Measurements from ENCODE around the gene TNN. TPM values are rescaled to one million over a fixed set of nuclear protein-coding genes. Genes with fewer than 3 reads are reported as not detected.
"Not testable (repeated sequence)": the region's sequence is repeated elsewhere in the genome, so short reads cannot be mapped to it uniquely, and the experiment has no call there.

Gene TNN
- total RNA-seq, 1 experiment from 2014 or later, result 0.11 TPM

GRCh38 chr1:175099916-175100315, 32.3 kb downstream of the TNN start:
- no peak overlapping the region for H3K56ac ChIP-seq (ENCODE audit: insufficient read length, low read depth, low read length)
- H2BK20ac ChIP-seq (ENCODE audit: low read depth, low read length, poor library complexity, severe bottlenecking), result no peak overlapping the region
- WGBS (ENCODE audit: extremely low coverage, insufficient read length, low lambda C conversion rate), result no CpG with 5 or more reads among the region's 2 CpGs
- Mint-ChIP-seq H3K27ac (no peak overlapping the region), H3K4me3 (no peak overlapping the region), H3K4me1 (no peaks in the 10 kb centered on the region; a peak in 1 of 4 replicates), H3K27me3 (ENCODE audit: low read depth) (peaks cover 2% of the 10 kb centered on the region; the same call in 1 of the 2 replicates), H3K36me3 (ENCODE audit: insufficient read depth in 1 of 3, low read depth in 3 of 3) (peaks cover 0 to 4% (median 0%) of the 10 kb centered on the region in 3 experiments; a peak in 2 of 7 replicates), H3K9me3 (peaks cover 12 to 15% of the 10 kb centered on the region in 2 experiments; a peak in 4 of 5 replicates)
- no peak overlapping the region for H2BK12ac ChIP-seq (ENCODE audit: insufficient read length, low read depth, low read length)
- no peak overlapping the region for H2BK15ac ChIP-seq (ENCODE audit: low read depth, low read length)
- H3K4ac ChIP-seq (ENCODE audit: low read depth, low read length), result no peak overlapping the region
- H3K23ac ChIP-seq (ENCODE audit: insufficient read length, low read depth, low read length), result no peak overlapping the region
- no peaks in the 10 kb centered on the region for H3K79me2 ChIP-seq (ENCODE audit: insufficient read depth, low read length)
- no peak overlapping the region for H3K4me2 ChIP-seq (ENCODE audit: insufficient read depth, insufficient read length, low read length)
- H3K23me2 ChIP-seq (ENCODE audit: insufficient read length, low read depth, low read length, poor library complexity, severe bottlenecking), result no peaks in the 10 kb centered on the region
- H3K9me3 ChIP-seq (ENCODE audit: control insufficient read depth, low read depth, low read length), result no peaks in the 10 kb centered on the region
- H3T11ph ChIP-seq (ENCODE audit: low read length), result no peak overlapping the region
- H4K5ac ChIP-seq (ENCODE audit: insufficient read length, low read depth, low read length), result no peak overlapping the region
- H3K14ac ChIP-seq (ENCODE audit: insufficient read depth, low read length), result no peak overlapping the region
- no peak overlapping the region for H4K91ac ChIP-seq (ENCODE audit: insufficient read length, low read depth, low read length)
- no peak for TF ChIP-seq CTCF (conservative IDR thresholded peaks at IDR 0.05)
- no peaks in the 10 kb centered on the region for H3K79me1 ChIP-seq (ENCODE audit: insufficient read depth, low read depth, low read length, poor library complexity, severe bottlenecking)
- DNase-seq, result no peak
- no peak overlapping the region for H3K18ac ChIP-seq (ENCODE audit: insufficient read length, low read depth, low read length)
- no peak overlapping the region for H3K9ac ChIP-seq (ENCODE audit: extremely low read depth, insufficient read length, low read length)
- H2AK5ac ChIP-seq (ENCODE audit: insufficient read length, low read length), result no peak overlapping the region
- peaks cover 4% of the 10 kb centered on the region for H4K20me1 ChIP-seq (ENCODE audit: control insufficient read depth, insufficient read depth, insufficient read length)
- H4K8ac ChIP-seq (replicated peaks; ENCODE audit: insufficient read length, low read depth, low read length), result no peak overlapping the region
- H3K27me3 ChIP-seq (ENCODE audit: insufficient read depth, low read length), result no peaks in the 10 kb centered on the region
- H2BK120ac ChIP-seq (ENCODE audit: low read depth, low read length, poor library complexity, severe bottlenecking), result no peak overlapping the region
- H3K4me1 ChIP-seq (ENCODE audit: insufficient read depth, low read length), result no peaks in the 10 kb centered on the region
- no peak overlapping the region for H2BK5ac ChIP-seq (ENCODE audit: insufficient read length, low read length)
- no peak overlapping the region for H3K27ac ChIP-seq (ENCODE audit: insufficient read length, low read depth, low read length)
- no peak overlapping the region for H2AFZ ChIP-seq (ENCODE audit: low read length)

DNA sequence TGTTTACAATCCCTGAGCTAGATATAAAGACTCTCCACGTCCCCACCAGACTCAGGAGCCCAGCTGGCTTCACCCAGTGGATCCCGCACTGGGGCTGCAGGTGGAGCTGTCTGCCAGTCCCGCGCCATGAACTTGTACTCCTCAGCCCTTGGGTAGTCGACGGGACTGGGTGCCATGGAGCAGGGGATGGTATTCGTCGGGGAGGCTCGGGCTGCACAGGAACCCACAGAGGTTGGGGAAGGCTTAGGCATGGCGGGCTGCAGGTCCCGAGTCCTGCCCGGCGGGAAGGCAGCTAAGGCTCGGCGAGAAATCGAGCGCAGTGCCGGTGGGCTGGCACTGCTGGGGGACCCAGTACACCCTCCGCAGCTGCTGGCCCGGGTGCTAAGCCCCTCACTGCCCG, 34.5 kb downstream of the TNN start:
- not testable (repeated sequence) for H2BK12ac ChIP-seq (ENCODE audit: insufficient read length, low read depth, low read length); H3K4me3 Mint-ChIP-seq; H2AFZ ChIP-seq (ENCODE audit: low read length); H3K4me1 ChIP-seq (ENCODE audit: insufficient read depth, low read length); H3K79me2 ChIP-seq (ENCODE audit: insufficient read depth, low read length); H4K8ac ChIP-seq (replicated peaks; ENCODE audit: insufficient read length, low read depth, low read length); H3K18ac ChIP-seq (ENCODE audit: insufficient read length, low read depth, low read length); H2AK5ac ChIP-seq (ENCODE audit: insufficient read length, low read length); H3K79me1 ChIP-seq (ENCODE audit: insufficient read depth, low read depth, low read length, poor library complexity, severe bottlenecking); H3K14ac ChIP-seq (ENCODE audit: insufficient read depth, low read length); DNase-seq; H3K4me1 Mint-ChIP-seq; H2BK20ac ChIP-seq (ENCODE audit: low read depth, low read length, poor library complexity, severe bottlenecking); H3K4me2 ChIP-seq (ENCODE audit: insufficient read depth, insufficient read length, low read length); H2BK15ac ChIP-seq (ENCODE audit: low read depth, low read length); H3K23ac ChIP-seq (ENCODE audit: insufficient read length, low read depth, low read length); H3K56ac ChIP-seq (ENCODE audit: insufficient read length, low read depth, low read length); H3K9me3 ChIP-seq (ENCODE audit: control insufficient read depth, low read depth, low read length); H3K4ac ChIP-seq (ENCODE audit: low read depth, low read length); H3K36me3 Mint-ChIP-seq (ENCODE audit: insufficient read depth in 1 of 3, low read depth in 3 of 3); H4K5ac ChIP-seq (ENCODE audit: insufficient read length, low read depth, low read length); H3K9ac ChIP-seq (ENCODE audit: extremely low read depth, insufficient read length, low read length); H3K27ac Mint-ChIP-seq; H3K23me2 ChIP-seq (ENCODE audit: insufficient read length, low read depth, low read length, poor library complexity, severe bottlenecking); H3K27ac ChIP-seq (ENCODE audit: insufficient read length, low read depth, low read length); H3T11ph ChIP-seq (ENCODE audit: low read length); H3K27me3 Mint-ChIP-seq (ENCODE audit: low read depth); H3K27me3 ChIP-seq (ENCODE audit: insufficient read depth, low read length); H2BK5ac ChIP-seq (ENCODE audit: insufficient read length, low read length); H4K91ac ChIP-seq (ENCODE audit: insufficient read length, low read depth, low read length); H2BK120ac ChIP-seq (ENCODE audit: low read depth, low read length, poor library complexity, severe bottlenecking); H4K20me1 ChIP-seq (ENCODE audit: control insufficient read depth, insufficient read depth, insufficient read length)
- no CpG with 5 or more reads among the region's 21 CpGs for WGBS (ENCODE audit: extremely low coverage, insufficient read length, low lambda C conversion rate)
- H3K9me3 Mint-ChIP-seq, result peaks cover 12 to 19% of the 10 kb centered on the region in 2 experiments; a peak in 4 of 5 replicates
